A673 (cell line): ENCODE data around the gene CYP27C1. TPM values are rescaled to one million over a fixed set of nuclear protein-coding genes. Genes with fewer than 3 reads are reported as not detected.

Experiments
- BruUV-seq: library from RNA; stranded (reverse); fragments of 400-500 nt; replicated peaks from 2 replicates; lab custom pipeline; 2021; lab: Mats Ljungman, UMichigan
- CTCF ChIA-PET: fragments of 300-600 bp; sonication (Branson Sonifier 250); formaldehyde crosslinking; loops from one replicate; lab custom pipeline; 2022; ENCODE audit warnings: antibody characterized with exemption; lab: Charles Lee
- POLR2A ChIA-PET: fragments of 300-600 bp; sonication (Branson Sonifier 250); formaldehyde crosslinking; loops from one replicate; lab custom pipeline; 2022; ENCODE audit warnings: antibody characterized with exemption; ENCODE audit not compliant: low non-redundant PET; lab: Charles Lee
- DNase-seq: peaks from one replicate; pipeline ENCODE4 v3.0.0-alpha.2; 2015; ENCODE audit warnings: low spot score
- H3K27ac ChIP-seq: fragments of 200-600 bp; sonication (generic); 2 replicates; pipeline ENCODE4 v1.5.1; 2016; ENCODE audit warnings: mixed run types, low read depth, mild to moderate bottlenecking, mixed read lengths, antibody characterized with exemption, low read length; ENCODE audit not compliant: poor library complexity, severe bottlenecking
- H3K27me3 ChIP-seq: fragments of 200-600 bp; sonication (generic); replicated peaks from 2 replicates; pipeline ENCODE4 v1.6.1; 2017; ENCODE audit warnings: mixed run types, low read depth, mild to moderate bottlenecking, mixed read lengths, antibody characterized with exemption, low read length; ENCODE audit not compliant: insufficient read depth, poor library complexity
- H3K36me3 ChIP-seq: fragments of 200-600 bp; sonication (generic); 2 replicates; pipeline ENCODE4 v1.6.1; 2016; ENCODE audit warnings: mixed run types, mild to moderate bottlenecking, mixed read lengths, antibody characterized with exemption, low read length; ENCODE audit not compliant: insufficient read depth, poor library complexity, severe bottlenecking
- H3K4me1 ChIP-seq: fragments of 200-600 bp; sonication (generic); 2 replicates; pipeline ENCODE4 v1.6.1; 2017; ENCODE audit warnings: mixed run types, mild to moderate bottlenecking, mixed read lengths, antibody characterized with exemption, low read length; ENCODE audit not compliant: insufficient read depth, poor library complexity, severe bottlenecking
- H3K4me3 ChIP-seq: fragments of 200-600 bp; sonication (generic); 2 replicates; pipeline ENCODE4 v1.5.1; 2016; ENCODE audit warnings: low read depth, mixed run types, mild to moderate bottlenecking, mixed read lengths, low read length; ENCODE audit not compliant: poor library complexity, severe bottlenecking
- H3K9me3 ChIP-seq: fragments of 200-600 bp; sonication (generic); 2 replicates; pipeline ENCODE4 v1.6.1; 2016; ENCODE audit warnings: mixed run types, low read depth, mild to moderate bottlenecking, mixed read lengths, antibody characterized with exemption, low read length; ENCODE audit not compliant: poor library complexity, severe bottlenecking
- CTCF ChIP-seq: fragments of 300-800, 200-600 bp; sonication (generic); conservative IDR thresholded peaks from 2 replicates; pipeline ENCODE4 v1.5.1; 2017; ENCODE audit warnings: low read depth, mild to moderate bottlenecking, antibody characterized with exemption, low read length, moderate library complexity, mixed read lengths
- EZH2 ChIP-seq: fragments of 200-600 bp; sonication (generic); IDR thresholded peaks from 2 replicates; pipeline ENCODE4 v1.6.1; 2017; ENCODE audit warnings: borderline replicate concordance, low read depth, mild to moderate bottlenecking, mixed read lengths, antibody characterized with exemption, low read length; ENCODE audit not compliant: poor library complexity, severe bottlenecking
- intact Hi-C: fragments of 100-400 bp; cut with micrococcal nuclease; formaldehyde crosslinking; loops from one replicate; pipeline ENCODE4 v1.10.0; 2022; ENCODE audit not compliant: unreplicated experiment
- total RNA-seq: library from RNA; stranded (reverse); gene quantifications from 2 replicates; pipeline ENCODE4 v1.2.3, GENCODE V29; 2021

Gene CYP27C1
- total RNA-seq, 1 experiment from 2014 or later: 4.2 TPM

DNA sequence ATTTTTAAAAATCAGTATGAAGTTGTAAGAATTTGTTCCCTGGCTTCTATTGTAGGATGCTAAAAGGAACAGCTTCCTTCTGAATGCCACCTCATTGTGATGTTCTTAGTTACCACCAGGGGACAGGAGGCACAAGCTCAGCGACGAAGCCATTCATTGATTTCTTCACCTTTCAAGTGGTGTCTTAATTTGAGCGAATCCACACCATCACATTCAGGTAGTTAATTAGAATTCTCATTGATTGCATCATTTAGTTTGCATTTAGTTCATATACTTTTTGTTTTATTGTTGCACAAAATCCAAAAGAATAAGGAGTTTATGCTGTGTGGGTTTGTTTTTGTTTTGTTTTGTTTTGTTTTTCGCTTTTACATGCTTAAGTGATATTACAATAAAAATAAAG is 23.1 kb downstream of the CYP27C1 start:
- Histone ChIP-seq H3K27ac (no peak overlapping the region), H3K4me3 (peak overlapping the region; percentile 36), H3K27me3 (no peaks in the 10 kb centered on the region), H3K9me3 (no peaks in the 10 kb centered on the region), H3K4me1 (peaks cover 6% of the 10 kb centered on the region), H3K36me3 (no peaks in the 10 kb centered on the region)
- DNase-seq: peak; percentile 66
- intact Hi-C loops: loop anchor here (1.0 to 5.0 kb wide), 4 partner anchors 95 to 452 kb away; partner anchors contain the start of gene ERCC3
- ChIA-PET CTCF (interaction anchor here (0.6 to 1.7 kb wide), 13 partner anchors 21 to 453 kb away, joined by 3 to 14 read pairs (median 5); partner anchors contain the start of gene ERCC3), POLR2A (interaction anchor here (1.2 kb wide), 1 partner anchor 78 kb away, joined by 4 read pairs; no protein-coding TSS in a partner anchor)
- BruUV-seq: no TSS peak
- TF ChIP-seq EZH2 (no peak), CTCF (peak; percentile 81)

- Histone ChIP-seq H3K4me1 (peaks cover 6% of the 10 kb centered on the region), H3K36me3 (no peaks in the 10 kb centered on the region), H3K4me3 (no peak overlapping the region), H3K27ac (no peak overlapping the region), H3K27me3 (no peaks in the 10 kb centered on the region), H3K9me3 (no peaks in the 10 kb centered on the region)
- BruUV-seq: no TSS peak
- DNase-seq: no peak
- TF ChIP-seq CTCF (no peak), EZH2 (no peak)
- intact Hi-C loops: loop anchor here (5.0 kb wide), 2 partner anchors 96 to 126 kb away; partner anchors contain the start of gene ERCC3
- CTCF ChIA-PET: interaction anchor here (0.6 to 1.7 kb wide), 9 partner anchors 20 to 453 kb away, joined by 3 to 14 read pairs (median 5); partner anchors contain the start of gene ERCC3
- POLR2A ChIA-PET: interaction anchor here (1.2 kb wide), 1 partner anchor 78 kb away, joined by 4 read pairs; no protein-coding TSS in a partner anchor
Measured at GRCh38 chr2:127196549-127196948, 23.6 kb downstream of the CYP27C1 start.

DNA sequence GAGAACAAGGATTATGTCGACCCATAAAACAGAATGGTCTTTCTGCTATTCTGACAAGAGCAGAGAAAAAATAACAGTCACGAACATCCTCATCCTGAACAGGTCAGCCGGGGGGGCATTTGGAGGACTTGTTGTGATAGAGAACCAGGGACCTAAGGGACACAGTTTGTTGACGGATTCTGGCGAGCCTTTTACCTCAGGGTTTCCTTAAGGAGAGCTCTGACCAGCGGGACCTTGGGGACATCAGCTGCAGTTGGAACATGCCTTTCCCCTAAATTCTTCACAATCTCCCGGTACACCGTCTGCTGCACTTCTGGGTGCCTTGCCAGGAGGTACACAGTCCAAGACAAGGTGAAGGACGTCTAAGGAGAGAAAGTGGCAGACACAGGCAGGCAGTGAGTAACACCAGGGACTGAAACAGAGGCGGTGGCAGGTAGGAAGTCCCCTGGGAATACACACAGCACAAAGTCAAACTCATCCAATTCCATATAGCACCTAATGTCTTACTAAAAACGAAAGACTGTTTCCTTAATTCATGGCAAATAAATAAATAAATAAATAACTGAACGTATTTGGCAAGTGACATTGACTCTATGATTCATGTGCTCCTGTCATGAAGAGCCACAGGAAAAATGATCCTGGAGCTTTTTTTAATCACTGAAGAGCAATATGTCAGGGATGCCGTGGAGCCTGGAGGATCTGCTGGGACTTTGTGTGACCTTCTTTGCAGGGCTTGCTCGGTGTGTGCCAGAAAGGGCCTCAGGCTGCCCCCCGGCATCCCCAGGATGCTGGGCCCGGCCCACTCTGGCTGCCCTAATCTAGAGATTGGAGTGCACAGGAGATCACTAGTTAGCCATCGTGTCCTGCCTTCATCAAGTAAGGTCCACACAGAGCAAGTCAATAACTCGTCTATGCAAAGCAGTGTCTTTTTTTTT is 24.7 kb downstream of the CYP27C1 start:
- CTCF ChIA-PET: no interaction called here
- intact Hi-C loops: loop anchor here (5.0 kb wide), 2 partner anchors 97 to 127 kb away; partner anchors contain the start of gene ERCC3
- no peak for DNase-seq
- H3K4me3 ChIP-seq: no peak overlapping the region
- TF ChIP-seq EZH2 (no peak), CTCF (no peak)
- no peaks in the 10 kb centered on the region for H3K27me3 ChIP-seq
- H3K9me3 ChIP-seq: no peaks in the 10 kb centered on the region
- no peak overlapping the region for H3K27ac ChIP-seq
- POLR2A ChIA-PET: no interaction called here
- peaks cover 6% of the 10 kb centered on the region for H3K4me1 ChIP-seq
- H3K36me3 ChIP-seq: no peaks in the 10 kb centered on the region
- BruUV-seq: no TSS peak
